ENCODE measurements around the gene MAEA.
"Not testable (repeated sequence)": the region's sequence is repeated elsewhere in the genome, so short reads cannot be mapped to it uniquely, and the experiment has no call there.

MAEA gene

DNA sequence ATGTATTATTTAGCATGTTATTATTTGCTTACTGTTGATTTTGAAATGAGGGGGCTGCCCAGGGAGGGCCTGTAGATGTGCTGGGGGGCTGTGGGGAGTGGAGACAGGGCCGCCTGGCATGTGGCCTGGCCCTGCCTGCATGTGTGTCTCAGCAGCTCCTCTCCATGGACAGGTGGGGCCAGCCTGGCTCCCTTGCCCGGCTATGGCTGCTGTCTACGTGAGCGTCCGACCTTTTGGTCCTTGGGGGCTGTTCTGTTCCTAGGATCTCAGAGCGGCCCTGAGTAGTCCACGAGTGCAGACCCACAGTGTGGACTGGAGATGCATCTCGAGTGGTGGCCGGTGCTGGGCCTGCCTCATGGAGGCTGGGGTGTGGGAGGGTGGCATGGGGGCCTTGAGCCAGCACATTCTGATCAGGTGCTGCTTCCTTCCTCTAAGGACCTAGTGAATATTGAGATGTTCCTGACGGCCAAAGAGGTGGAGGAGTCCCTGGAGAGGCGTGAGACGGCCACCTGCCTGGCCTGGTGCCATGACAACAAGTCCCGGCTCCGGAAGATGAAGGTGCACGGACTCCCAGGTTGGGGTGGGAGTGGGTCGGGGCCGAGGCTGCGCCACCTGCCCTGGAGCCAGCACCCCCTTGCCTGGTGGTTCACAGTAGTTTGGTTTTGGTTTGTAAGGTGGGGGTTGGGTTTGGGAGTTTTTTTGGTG is 32.4 kb downstream of the MAEA start:
- no peak for DNase-seq (ENCODE audit: low spot score)

DNA sequence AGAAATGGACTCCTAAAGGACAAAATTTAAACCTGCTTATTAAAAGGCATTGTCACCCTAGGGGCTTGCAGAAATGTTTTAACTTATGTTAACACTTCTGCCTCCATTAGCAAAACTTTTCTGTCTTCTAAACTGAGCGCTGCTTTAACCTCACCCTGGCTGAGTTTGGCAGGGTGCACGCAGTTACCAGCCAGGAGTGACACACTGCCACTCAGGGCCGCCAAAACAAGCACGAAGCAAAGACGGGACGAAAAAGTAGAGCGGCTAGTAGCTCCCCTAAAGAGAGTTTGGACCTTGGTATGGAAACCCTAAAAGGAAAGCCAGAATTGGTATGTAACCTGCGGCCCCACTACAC is 33.6 kb downstream of the MAEA start:
- DNase-seq (ENCODE audit: low spot score) = no peak

DNA sequence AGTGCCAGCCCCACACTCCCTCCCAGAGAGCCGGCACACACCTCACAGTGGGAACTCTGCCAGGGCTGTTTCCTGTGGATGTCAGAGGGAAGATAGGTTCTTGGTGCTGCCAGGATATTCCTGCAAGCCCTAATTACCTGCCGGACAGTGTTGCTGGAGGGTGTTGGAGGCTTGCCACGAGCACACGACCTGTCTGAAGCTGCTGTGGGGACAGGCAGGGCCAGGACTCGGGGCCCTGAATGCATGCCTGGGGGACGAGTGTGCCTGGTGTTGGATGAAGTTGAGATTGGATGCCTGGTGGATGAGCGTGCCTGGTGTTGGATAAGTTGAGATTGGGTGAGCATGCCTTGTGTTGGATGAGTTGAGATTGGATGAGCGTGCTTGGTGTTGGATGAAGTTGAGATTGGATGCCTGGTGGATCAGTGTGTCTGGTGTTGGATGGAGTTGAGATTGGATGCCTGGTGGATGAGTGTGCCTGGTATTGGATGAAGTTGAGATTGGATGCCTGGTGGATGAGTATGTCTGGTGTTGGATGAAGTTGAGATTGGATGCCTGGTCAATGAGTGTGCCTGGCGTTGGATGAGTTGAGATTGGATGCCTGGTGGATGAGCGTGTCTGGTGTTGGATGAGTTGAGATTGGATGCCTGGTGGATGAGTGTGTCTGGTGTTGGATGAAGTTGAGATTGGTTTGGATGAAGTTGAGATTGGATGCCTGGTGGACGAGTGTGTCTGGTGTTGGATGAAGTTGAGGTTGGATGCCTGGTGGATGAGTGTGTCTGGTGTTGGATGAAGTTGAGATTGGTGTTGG is 34.1 kb downstream of the MAEA start:
- no peak for DNase-seq (ENCODE audit: low spot score)

DNA sequence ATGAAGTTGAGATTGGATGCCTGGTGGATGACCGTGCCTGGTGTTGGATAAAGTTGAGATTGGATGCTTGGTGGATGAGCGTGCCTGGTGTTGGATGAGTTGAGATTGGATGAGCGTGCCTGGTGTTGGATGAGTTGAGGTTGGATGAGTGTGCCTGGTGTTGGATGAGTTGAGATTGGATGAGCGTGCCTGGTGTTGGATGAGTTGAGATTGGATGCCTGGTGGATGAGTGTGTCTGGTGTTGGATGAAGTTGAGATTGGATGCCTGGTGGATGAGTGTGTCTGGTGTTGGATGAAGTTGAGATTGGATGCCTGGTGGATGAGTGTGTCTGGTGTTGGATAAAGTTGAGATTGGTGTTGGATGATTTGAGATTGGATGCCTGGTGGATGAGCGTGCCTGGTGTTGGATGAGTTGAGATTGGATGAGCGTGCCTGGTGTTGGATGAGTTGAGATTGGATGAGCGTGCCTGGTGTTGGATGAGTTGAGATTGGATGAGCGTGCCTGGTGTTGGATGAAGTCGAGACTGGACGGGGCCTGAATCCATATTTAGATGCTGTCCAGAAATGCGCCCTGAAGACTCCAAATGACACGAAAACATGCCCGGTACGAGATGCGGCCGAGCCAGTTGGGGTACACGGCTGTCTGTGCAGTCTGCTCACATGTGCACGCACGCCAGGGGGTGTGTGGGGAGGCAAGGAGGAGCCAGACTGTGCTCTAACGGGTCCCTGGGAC is 34.9 kb downstream of the MAEA start:
- DNase-seq (ENCODE audit: low spot score) = not testable (repeated sequence)

DNA sequence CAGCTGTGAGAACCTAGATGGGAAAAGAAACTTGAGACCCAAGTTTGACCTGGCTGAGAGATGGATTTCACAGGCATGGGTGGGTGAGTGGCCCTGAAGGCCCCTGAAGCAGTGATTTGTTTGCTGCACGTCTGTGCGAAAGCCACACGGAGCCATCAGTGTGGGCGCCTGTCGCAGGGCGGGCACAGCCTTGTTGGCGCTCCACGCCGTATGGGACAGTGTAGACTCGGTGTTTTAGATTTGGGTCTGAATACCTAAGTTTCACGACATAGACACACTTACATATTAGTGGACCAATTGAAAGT is 35.4 kb downstream of the MAEA start:
- no peak for DNase-seq (ENCODE audit: low spot score)

DNA sequence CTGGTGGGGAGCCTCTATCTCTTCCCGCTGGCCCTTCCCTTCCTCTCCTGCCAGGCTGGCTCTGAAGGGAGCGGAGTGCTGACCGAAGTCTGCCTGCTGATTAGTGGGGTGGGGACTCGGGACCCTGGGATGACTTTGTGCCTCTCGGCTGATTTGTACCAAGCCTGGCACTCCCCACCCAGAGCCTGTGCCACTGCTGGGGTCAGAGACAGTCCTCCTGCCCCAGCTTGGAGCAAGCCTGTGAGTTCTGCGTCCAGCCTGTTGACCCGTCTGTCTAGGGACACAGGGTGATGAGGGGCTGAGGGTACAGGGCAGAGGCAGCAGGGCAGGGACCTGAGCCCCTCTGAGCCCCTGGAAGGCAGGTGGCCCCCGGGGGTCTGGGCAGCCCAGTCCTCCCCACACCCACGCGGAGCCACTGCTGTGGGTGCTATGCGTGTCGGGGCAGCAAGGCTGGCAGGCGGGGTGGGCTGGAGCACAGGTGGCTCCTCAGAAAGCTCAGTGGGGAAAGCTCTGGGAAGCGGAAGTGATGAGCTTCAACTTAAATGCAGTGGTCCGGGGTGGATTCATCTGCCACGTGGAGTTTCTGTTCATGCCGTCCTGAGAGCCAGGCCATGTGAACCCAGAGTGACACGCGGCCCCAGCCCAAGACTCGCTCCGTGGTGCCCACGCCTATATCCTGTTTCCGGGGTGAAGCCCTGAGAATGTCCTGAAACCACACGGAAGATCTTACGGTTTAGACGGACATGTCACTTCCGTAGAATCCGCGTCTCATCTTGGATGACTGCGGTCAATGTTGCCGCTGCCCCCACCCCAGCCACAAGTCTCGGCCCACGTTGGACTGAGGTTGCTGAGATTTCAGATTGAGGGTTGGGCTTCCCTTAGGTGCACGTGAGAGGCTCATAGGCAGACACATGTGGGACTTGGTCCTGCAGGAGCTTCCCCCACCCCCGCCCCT is 36.3 kb downstream of the MAEA start:
- no peak for DNase-seq (ENCODE audit: low spot score)

DNA sequence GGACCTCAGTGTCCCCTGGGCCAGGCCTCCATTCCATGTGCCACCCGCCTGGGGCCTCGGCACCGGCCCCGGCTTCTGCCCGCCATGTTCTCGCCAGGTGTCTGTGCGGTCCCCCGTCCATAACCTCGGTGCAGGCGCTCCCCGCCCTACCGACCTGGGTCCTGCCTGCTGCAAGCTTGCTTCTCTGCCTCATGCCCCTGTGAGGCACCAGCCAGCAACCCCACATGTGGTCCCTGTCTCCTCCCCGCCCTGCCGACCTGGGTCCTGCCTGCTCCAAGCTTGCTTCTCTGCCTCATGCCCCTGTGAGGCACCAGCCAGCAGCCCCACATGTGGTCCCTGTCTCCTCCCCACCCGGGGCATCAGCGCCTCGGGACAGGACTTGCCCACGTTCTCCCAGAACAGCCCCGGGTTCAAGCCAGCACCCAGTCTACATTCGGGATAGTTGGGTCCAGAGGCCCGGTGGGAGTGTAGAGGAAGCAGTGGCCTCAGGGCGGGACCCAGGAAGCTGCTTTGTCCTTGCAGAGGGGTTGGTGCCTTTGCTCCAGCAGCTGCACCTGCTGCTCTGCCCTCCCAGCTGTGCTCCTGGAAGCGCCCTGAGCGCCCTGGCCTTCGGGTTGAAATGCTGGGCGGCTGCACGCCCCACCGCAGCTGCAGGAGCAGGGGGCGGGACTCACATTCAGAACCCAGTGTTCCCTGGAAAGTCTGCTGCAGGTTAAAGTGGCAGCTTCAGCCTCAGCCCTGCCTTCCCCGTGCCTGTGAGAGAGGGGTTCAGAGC is 37.2 kb downstream of the MAEA start:
- DNase-seq (ENCODE audit: low spot score) = no peak

DNA sequence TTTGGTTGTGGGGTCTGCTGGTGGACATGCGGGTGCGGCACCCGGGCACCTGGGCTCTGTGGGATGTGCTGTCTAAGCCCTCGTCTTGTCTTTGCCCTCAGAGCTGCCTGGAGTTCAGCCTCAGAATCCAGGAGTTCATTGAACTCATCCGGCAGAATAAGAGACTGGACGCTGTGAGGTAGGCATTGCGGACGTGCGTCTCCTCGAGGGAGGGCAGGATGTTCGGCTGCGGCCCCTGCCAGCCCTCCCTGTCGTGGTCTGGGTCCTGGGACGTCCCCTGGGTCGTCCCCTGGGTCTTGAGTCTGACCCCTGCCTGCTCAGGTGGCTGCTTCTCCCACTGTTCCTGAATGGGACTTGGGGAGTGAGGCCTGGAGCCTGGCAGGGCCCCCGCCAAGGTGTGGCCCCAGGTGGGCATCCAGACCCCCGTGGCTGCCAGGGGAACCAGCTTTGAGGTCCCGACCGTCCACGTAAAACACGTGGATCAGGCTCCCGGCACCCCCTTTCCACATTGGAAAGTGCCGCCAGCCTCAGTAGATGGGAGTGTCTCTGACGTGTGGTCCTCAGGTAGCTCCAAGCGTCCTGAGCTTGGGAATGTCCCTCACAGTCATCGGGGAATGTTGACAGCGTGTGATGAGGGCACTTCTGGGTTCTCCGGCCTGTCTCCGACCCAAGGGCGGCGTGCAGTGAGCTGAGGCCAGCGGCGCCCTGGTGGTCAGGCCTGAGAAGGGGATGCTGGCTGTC is 38.0 kb downstream of the MAEA start:
- no peak for DNase-seq (ENCODE audit: low spot score)

DNA sequence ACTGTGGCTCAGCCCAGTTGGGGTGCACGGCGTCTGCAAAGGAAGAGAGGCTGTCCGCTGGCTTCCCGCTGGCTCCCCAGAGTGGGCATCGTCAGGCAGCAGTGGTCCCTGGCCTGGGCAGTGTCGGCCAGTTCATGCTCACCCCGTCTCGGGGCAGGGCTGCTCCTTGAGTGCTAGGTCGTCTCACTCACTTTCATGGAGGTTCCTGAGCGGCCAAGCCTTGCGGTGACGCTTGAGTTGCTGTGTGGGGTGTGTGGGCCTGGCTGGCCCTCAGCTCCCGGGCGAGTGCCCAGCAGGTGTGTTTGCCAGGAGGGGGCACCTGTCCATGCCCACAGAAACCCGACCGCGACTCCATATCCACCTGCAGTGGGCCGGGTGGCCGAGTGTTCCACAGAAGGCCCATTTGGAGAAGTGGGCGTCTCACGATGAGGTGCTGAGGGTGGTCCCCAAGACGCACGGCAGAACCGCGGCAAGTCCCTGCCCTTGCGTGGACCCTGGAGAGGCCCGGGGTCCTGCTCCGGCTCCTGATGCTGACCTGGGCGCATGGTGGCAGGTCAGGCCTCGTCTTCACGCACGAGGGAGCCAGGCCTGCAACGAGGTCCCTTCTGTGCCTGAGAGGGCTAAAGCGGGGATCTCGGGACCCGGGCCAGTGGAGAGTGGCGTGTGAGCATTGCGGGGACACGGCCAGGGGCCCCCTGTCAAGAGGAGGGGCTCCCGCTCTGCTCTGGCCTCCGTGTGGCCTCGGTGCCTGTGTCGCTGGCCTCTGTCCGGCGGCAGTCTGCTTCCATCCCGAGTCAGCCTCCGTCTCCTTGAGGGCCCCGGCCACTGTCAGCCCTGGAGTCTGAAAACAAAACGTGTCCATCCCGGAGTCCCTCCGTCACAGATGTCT is 38.8 kb downstream of the MAEA start:
- no peak for DNase-seq (ENCODE audit: low spot score)

DNA sequence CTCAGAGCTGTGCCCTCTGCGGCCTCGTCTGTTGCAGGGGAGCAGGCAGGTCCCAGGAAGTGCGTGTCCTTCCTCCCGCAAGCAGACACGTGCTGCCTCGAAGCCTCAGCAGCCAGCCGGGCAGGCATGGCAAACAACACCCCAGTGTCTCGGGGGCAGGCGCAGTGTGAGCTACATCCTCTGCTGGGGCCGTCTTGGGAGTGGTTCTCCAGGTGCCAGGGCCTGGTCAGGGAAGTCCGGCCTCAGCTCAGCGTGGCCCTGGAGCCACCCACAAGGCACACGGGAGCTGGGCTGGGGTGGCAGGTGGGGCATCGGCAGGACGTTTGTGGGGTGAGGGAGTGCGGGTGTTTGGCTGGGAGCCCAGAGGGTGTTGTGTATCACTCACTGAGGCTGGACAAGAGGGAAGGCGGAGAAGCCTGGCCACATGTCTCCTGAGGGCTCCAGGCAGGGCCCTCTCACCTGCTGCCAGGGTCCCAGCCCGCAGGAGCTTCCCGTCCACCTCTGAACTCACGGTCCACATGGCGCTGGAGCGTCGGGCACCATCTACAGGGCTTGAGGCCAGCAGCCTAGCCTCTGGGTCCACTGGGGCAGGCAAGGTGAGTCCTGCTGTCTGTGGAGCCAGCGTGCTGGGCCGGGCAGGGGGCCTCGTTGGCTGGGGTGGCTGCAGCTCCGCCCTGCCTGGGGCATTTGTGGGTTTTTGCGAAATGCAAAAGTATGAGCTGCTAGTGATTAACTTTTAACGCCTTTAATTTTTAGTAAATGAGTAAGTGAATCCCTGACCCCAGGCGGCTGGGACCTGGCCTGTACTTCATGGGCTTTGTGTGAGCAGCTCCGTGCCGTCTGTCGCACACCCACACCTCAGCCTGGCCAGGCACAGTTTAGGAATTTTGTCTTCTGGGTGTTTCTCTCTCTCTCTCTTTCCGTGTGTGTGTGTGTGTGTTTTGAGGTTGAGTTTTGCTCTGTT is 40.0 kb downstream of the MAEA start:
- no peak for DNase-seq (ENCODE audit: low spot score)

DNA sequence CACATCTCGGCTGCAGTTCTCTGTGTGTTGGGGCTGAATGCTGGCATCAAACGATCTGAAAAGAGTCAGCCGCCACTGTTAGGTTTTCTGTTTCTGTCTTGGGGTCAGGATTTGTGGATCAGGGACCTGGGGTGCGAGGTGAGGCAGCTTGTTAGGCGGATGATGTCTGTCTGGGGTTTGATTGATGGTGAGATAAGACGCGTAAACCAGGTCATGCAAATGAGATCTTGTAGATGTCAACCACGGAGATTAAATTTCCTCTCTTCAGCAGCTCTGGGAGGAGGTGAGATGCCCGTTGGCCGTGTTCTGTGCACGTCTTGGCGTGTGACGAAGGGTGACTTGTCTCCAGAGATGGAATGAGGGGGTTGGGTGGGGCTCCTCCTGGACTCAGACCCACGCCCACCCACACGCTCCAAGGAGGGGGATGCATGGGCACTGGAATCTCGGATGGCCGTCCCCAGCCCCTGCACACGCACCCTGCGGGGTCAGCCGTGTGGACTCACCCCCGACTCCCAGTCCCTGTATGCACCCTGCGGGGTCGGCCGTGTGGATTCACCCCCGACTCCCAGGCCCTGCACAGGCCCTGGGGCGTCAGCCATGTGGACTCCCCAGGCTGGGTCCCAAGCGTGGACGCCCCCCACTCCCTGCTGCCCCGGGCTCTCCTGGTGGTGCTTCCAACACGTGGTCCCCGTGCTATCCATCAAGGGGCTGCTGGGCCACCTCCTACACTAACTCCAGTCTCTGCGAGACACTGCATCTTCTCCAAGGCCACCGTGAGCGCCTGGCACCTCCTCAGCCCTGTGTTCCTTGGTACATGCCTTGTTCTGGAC is 41.3 kb downstream of the MAEA start:
- no peak for DNase-seq (ENCODE audit: low spot score)

DNA sequence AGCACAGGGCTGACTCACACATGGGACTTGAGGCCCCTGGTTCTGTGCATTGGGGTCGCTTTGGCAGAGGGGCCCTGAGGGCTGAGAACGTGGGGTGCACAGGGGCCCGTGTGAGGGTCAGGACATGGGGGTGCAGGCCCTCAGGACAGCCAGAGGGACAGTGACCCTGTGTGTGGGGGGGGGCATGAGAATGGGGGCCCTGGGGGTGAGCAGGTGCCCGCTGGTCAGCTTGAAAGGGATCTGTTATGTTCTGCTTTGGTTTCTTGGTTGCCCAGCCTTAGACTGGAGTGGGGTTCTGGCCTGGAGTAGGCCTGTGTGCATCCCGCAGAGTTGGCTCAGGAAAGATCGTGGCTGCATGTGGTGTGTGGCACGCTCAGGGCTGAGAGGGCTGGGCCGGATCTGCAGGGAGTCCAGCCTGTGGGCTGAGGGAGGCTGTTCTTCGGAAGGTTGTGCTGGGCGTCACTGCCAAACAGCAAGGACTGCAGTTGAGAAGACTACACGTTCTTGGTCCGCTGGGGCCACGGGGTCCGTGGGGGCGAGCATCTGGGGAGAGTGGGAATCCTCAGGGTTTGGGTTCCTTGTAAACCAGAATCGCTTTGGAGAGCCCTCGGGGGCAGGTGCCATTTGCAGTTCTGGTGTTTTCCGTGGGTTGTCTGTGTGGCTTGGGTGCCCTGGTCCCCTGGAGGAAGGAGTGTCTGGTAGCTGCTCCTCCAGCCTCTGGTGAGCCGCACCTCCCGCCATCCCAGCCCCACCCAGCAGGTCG is 42.1 kb downstream of the MAEA start:
- DNase-seq (ENCODE audit: low spot score) = no peak

DNA sequence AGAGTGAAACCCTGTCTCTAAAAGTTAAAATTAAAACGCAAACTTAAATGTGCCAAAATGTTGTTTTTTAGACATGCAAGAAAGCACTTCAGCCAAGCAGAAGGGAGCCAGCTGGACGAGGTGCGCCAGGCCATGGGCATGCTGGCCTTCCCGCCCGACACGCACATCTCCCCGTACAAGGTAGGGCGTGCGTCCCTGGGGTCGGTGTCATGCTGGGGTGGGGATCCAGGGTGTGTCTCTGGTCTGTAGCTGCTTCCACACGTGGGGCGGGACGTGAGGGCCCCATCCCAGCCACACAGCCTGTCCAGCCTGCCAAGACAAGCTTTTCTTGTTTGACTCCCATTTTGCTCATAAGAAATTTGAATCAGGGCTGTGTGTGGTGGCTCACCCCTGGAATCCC is 43.0 kb downstream of the MAEA start:
- no peak for DNase-seq (ENCODE audit: low spot score)

DNA sequence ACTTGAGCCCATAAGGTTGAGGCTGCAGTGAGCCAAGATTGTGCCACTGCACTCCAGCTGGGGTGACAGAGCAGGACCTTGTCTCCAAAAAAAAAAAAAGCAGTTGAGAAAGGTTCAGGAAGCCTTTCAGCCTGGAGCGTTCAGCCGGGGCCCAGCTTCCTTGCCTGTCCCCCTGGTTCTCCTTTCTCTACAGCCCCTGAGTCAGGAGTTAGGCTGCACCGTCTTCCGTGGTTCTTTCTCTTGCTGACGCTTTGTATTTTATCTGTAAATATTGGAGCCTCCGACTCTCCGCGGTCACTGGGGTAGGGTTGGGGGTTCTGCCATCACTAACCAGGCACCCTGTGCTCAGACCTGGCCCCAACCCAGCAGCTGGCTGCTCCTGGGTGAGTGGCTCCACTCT is 43.6 kb downstream of the MAEA start:
- no peak for DNase-seq (ENCODE audit: low spot score)

DNA sequence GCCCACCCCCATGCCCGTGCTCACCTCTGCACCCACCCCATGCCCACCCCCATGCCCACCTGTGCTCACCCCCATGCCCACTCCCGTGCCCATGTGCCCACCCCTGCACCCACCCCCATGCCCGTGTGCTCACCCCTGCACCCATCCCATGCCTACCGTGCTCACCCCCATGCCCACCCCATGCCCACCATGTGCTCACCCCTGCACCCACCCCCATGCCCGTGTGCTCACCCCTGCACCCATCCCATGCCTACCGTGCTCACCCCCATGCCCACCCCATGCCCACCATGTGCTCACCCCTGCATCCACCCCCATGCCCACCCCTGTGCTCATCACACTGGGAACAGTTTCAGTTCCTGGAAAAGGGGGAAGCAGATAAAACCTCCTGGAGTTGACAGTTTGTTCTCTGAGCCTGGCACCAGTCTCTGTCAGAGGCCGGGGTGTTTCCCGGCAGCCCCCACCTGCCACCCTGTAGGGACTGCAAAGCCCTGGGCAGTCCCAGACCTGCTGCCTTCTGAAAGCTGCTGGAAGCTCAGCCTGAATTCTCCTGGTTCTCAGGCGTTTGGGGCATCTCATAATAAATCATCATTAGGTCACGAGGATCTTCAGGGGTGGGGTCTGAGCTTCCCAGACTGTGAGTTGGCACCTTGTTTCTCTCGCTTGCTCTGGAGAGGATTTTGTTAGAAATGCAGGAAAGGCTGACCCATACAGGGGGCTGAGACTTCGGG is 44.3 kb downstream of the MAEA start:
- DNase-seq (ENCODE audit: low spot score) = not testable (repeated sequence)

DNA sequence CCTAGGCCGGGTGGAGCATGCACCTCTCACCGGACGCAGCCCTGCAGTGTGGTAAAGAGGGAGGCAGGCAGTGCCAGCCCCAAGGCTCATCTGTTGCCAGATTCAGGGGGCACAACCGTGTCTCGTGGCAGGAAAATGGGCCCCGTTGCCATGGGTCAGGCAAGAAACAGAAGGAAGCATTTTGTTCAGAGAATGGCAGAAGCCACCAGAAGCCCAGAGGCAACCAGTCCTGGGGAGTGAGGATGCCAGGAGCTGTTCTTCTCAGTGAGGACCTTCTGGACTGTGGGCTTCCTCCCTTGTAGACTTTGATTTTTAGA is 44.8 kb downstream of the MAEA start:
- no peak for DNase-seq (ENCODE audit: low spot score)

Data from ecto neural progenitor cell (in vitro differentiated cells).